OCI-LY1 (cell line): ENCODE results near the gene LPGAT1.

ENCODE experiments used
- H2AFZ ChIP-seq: fragments of 200-600 bp; sonication (generic), shearing (Covaris generic); 2 replicates; pipeline ENCODE4 v1.6.0; 2014; ENCODE audit warnings: antibody characterized with exemption, mild to moderate bottlenecking, low read length
- H3F3A ChIP-seq: fragments of 200-600 bp; sonication (generic), shearing (Covaris generic); 2 replicates; pipeline ENCODE4 v1.6.0; 2014; ENCODE audit warnings: mild to moderate bottlenecking, antibody characterized with exemption, low read length, moderate library complexity; ENCODE audit not compliant: insufficient read depth
- H3K27ac ChIP-seq: fragments of 200-600 bp; sonication (generic); 2 replicates; pipeline ENCODE4 v1.5.1; 2014; ENCODE audit warnings: low read length, mixed run types, mild to moderate bottlenecking, low read depth; ENCODE audit not compliant: poor library complexity, severe bottlenecking
- H3K27me3 ChIP-seq: fragments of 200-600 bp; sonication (generic); 2 replicates; pipeline ENCODE4 v1.6.0; 2014; ENCODE audit warnings: antibody characterized with exemption, mild to moderate bottlenecking, low read length, moderate library complexity; ENCODE audit not compliant: insufficient read depth
- H3K36me3 ChIP-seq: fragments of 200-600 bp; sonication (generic); 2 replicates; pipeline ENCODE4 v1.6.1; 2014; ENCODE audit warnings: mild to moderate bottlenecking, antibody characterized with exemption, low read length, moderate library complexity, mixed read lengths; ENCODE audit not compliant: insufficient read depth
- H3K4me1 ChIP-seq: fragments of 200-600 bp; sonication (generic); 2 replicates; pipeline ENCODE4 v1.5.1; 2014; ENCODE audit warnings: mild to moderate bottlenecking, low read length, moderate library complexity; ENCODE audit not compliant: insufficient read depth, severe bottlenecking
- H3K4me2 ChIP-seq: fragments of 200-600 bp; sonication (generic), shearing (Covaris generic); 2 replicates; pipeline ENCODE4 v1.6.1; 2014; ENCODE audit warnings: low read length
- H3K4me3 ChIP-seq: fragments of 200-600 bp; sonication (generic); 2 replicates; pipeline ENCODE4 v1.5.1; 2014; ENCODE audit warnings: low read length, low read depth, mild to moderate bottlenecking, mixed read lengths; ENCODE audit not compliant: poor library complexity, severe bottlenecking
- H3K79me2 ChIP-seq: fragments of 200-600 bp; shearing (Covaris generic); 2 replicates; pipeline ENCODE4 v1.6.1; 2016; ENCODE audit warnings: mixed run types, low read length, mixed read lengths; ENCODE audit not compliant: insufficient read depth
- H3K9ac ChIP-seq: fragments of 200-600 bp; sonication (generic), shearing (Covaris generic); 2 replicates; pipeline ENCODE4 v1.6.1; 2014; ENCODE audit warnings: mild to moderate bottlenecking, low read length, mixed read lengths
- H3K9me2 ChIP-seq: fragments of 200-600 bp; sonication (generic), shearing (Covaris generic); 2 replicates; pipeline ENCODE4 v1.6.1; 2014; ENCODE audit warnings: low read depth, mild to moderate bottlenecking, low read length, mixed read lengths
- H3K9me3 ChIP-seq: fragments of 200-600 bp; shearing (Covaris generic); 2 replicates; pipeline ENCODE4 v1.6.1; 2014; ENCODE audit warnings: low read length, mixed read lengths
- H4K20me1 ChIP-seq: fragments of 200-600 bp; sonication (generic), shearing (Covaris generic); 2 replicates; pipeline ENCODE4 v1.6.0; 2016; ENCODE audit warnings: mild to moderate bottlenecking, low read length; ENCODE audit not compliant: insufficient read depth
- CTCF ChIP-seq: fragments of 200-600 bp; sonication (generic), shearing (Covaris generic); IDR thresholded peaks from 2 replicates; pipeline ENCODE4 v1.5.1; 2017; ENCODE audit warnings: mild to moderate bottlenecking, antibody characterized with exemption, low read length, moderate library complexity, mixed read lengths
- EZH2 ChIP-seq: fragments of 200-600 bp; sonication (generic), shearing (Covaris generic); IDR thresholded peaks from 2 replicates; pipeline ENCODE4 v1.8.0; 2017; ENCODE audit warnings: borderline replicate concordance, mixed run types, mild to moderate bottlenecking, antibody characterized with exemption, low read length, moderate library complexity, mixed read lengths

The LPGAT1 gene

GRCh38 chr1:211822677-211823407 is 7.7 kb downstream of the LPGAT1 start:
- no peaks in the 10 kb centered on the region for H3F3A ChIP-seq
- H3K36me3 ChIP-seq: peaks cover 8% of the 10 kb centered on the region
- no peaks in the 10 kb centered on the region for H3K79me2 ChIP-seq
- no peak overlapping the region for H3K4me3 ChIP-seq
- TF ChIP-seq EZH2 (no peak), CTCF (no peak)
- H3K27me3 ChIP-seq: no peaks in the 10 kb centered on the region
- no peak overlapping the region for H2AFZ ChIP-seq
- no peak overlapping the region for H3K27ac ChIP-seq
- no peaks in the 10 kb centered on the region for H4K20me1 ChIP-seq
- no peak overlapping the region for H3K9ac ChIP-seq
- no peaks in the 10 kb centered on the region for H3K9me3 ChIP-seq
- H3K4me1 ChIP-seq: peaks cover 5% of the 10 kb centered on the region
- no peak overlapping the region for H3K4me2 ChIP-seq
- H3K9me2 ChIP-seq: no peaks in the 10 kb centered on the region

GRCh38 chr1:211816586-211816985 is 14.0 kb downstream of the LPGAT1 start:
- Histone ChIP-seq H3K79me2 (no peaks in the 10 kb centered on the region), H3K9me2 (no peaks in the 10 kb centered on the region)
- no peak for TF ChIP-seq CTCF
- no peak for TF ChIP-seq EZH2

GRCh38 chr1:211814313-211814712 is 16.2 kb downstream of the LPGAT1 start:
- H3K27me3 ChIP-seq: no peaks in the 10 kb centered on the region
- no peak overlapping the region for H3K4me3 ChIP-seq
- H3K9me2 ChIP-seq: no peaks in the 10 kb centered on the region
- no peaks in the 10 kb centered on the region for H3K79me2 ChIP-seq
- H3K9me3 ChIP-seq: no peaks in the 10 kb centered on the region
- H3K27ac ChIP-seq: no peak overlapping the region
- H2AFZ ChIP-seq: no peak overlapping the region
- no peaks in the 10 kb centered on the region for H3F3A ChIP-seq
- H3K9ac ChIP-seq: no peak overlapping the region
- no peak for TF ChIP-seq CTCF
- no peak for TF ChIP-seq EZH2
- no peak overlapping the region for H3K4me2 ChIP-seq
- no peaks in the 10 kb centered on the region for H3K4me1 ChIP-seq
- H3K36me3 ChIP-seq: peaks cover 19% of the 10 kb centered on the region
- H4K20me1 ChIP-seq: no peaks in the 10 kb centered on the region

More at GRCh38 chr1:211816586-211816985, 14.0 kb downstream of the LPGAT1 start:
- H3K27ac ChIP-seq: no peak overlapping the region
- H2AFZ ChIP-seq: no peak overlapping the region
- H3K9ac ChIP-seq: no peak overlapping the region
- H3F3A ChIP-seq: no peaks in the 10 kb centered on the region
- H3K36me3 ChIP-seq: peaks cover 17% of the 10 kb centered on the region; the same call in 1 of the 2 replicates
- H3K27me3 ChIP-seq: no peaks in the 10 kb centered on the region
- no peaks in the 10 kb centered on the region for H3K4me1 ChIP-seq
- no peaks in the 10 kb centered on the region for H4K20me1 ChIP-seq
- H3K4me2 ChIP-seq: no peak overlapping the region
- H3K4me3 ChIP-seq: no peak overlapping the region
- H3K9me3 ChIP-seq: no peaks in the 10 kb centered on the region
